ENCODE data around the gene TMEM33.

Gene TMEM33

GRCh38 chr4:41939016-41939626 is 3.9 kb downstream of the TMEM33 start:
- no peak for DNase-seq (ENCODE audit: low read depth in 2 of 2)

- DNase-seq (ENCODE audit: low read depth in 2 of 2): no peak
Measured at GRCh38 chr4:41940834-41941233, 5.6 kb downstream of the TMEM33 start.

- no peak for DNase-seq (ENCODE audit: low read depth in 2 of 2)
Measured at GRCh38 chr4:41943506-41943905, 8.3 kb downstream of the TMEM33 start.

GRCh38 chr4:41944089-41944488 is 8.9 kb downstream of the TMEM33 start:
- no peak for DNase-seq (ENCODE audit: low read depth in 2 of 2)

- no peak for DNase-seq (ENCODE audit: low read depth in 2 of 2)
Measured at GRCh38 chr4:41949531-41949930, 14.3 kb downstream of the TMEM33 start.

GRCh38 chr4:41957634-41958033 is 22.4 kb downstream of the TMEM33 start:
- no peak for DNase-seq (ENCODE audit: low read depth in 2 of 2)

- no peak for DNase-seq (ENCODE audit: low read depth in 2 of 2)
Measured at GRCh38 chr4:41963105-41963504, 27.9 kb downstream of the TMEM33 start.

GRCh38 chr4:41964401-41964800 is 29.2 kb downstream of the TMEM33 start:
- no peak for DNase-seq (ENCODE audit: low read depth in 2 of 2)

- no peak for DNase-seq (ENCODE audit: low read depth in 2 of 2)
Measured at GRCh38 chr4:41967392-41967791, 32.2 kb downstream of the TMEM33 start.

- no peak for DNase-seq (ENCODE audit: low read depth in 2 of 2)
Measured at GRCh38 chr4:41969671-41970070, 34.4 kb downstream of the TMEM33 start.

- DNase-seq (ENCODE audit: low read depth in 2 of 2): no peak
Measured at GRCh38 chr4:41975341-41975740, 40.1 kb downstream of the TMEM33 start.

GRCh38 chr4:41976775-41977516 is 41.7 kb downstream of the TMEM33 start:
- DNase-seq (ENCODE audit: low read depth in 2 of 2): no peak

GRCh38 chr4:41977709-41978108 is 42.5 kb downstream of the TMEM33 start:
- DNase-seq (ENCODE audit: low read depth in 2 of 2): no peak

- no peak for DNase-seq (ENCODE audit: low read depth in 2 of 2)
Measured at GRCh38 chr4:41981456-41981855, 46.2 kb downstream of the TMEM33 start, which contains the start of gene DCAF4L1. Gene DCAF4L1 (plus strand): TSS chr4:41981756. CDS start chr4:41981793, 37 bp downstream.

GRCh38 chr4:41982716-41983115 is 47.5 kb downstream of the TMEM33 start:
- no peak for DNase-seq (ENCODE audit: low read depth in 2 of 2)

GRCh38 chr4:41985151-41985550 is 49.9 kb downstream of the TMEM33 start:
- DNase-seq (ENCODE audit: low read depth in 2 of 2): no peak

- no peak for DNase-seq (ENCODE audit: low read depth in 2 of 2)
Measured at GRCh38 chr4:41989994-41990364, 54.8 kb downstream of the TMEM33 start.

GRCh38 chr4:41990365-41991111 is 55.3 kb downstream of the TMEM33 start, which contains the start of gene SLC30A9:
Gene SLC30A9 (plus strand): TSS chr4:41990530. CDS start chr4:41990652, 122 bp downstream.
- peak; percentile 88 to 91 for DNase-seq (ENCODE audit: low read depth in 2 of 2)

GRCh38 chr4:41991916-41992767 is 56.9 kb downstream of the TMEM33 start:
- no peak for DNase-seq (ENCODE audit: low read depth in 2 of 2)

- no peak for DNase-seq (ENCODE audit: low read depth in 2 of 2)
Measured at GRCh38 chr4:41992967-41993857, 58.0 kb downstream of the TMEM33 start.
